Neural progenitor cell (in vitro differentiated cells): ENCODE data around the gene RPS6KA5.

ENCODE experiments used
- EZH2phosphoT487 ChIP-seq: fragments of 200-600 bp; sonication (generic); IDR thresholded peaks from 2 replicates; pipeline ENCODE4 v1.6.1; 2017; ENCODE audit warnings: antibody characterized with exemption
- TF ChIP-seq, protein P1 (sequence below): fragments of 200-600 bp; sonication (generic); IDR thresholded peaks from 2 replicates; pipeline ENCODE4 v1.5.1; 2017; ENCODE audit warnings: antibody characterized with exemption, mild to moderate bottlenecking

DNA sequence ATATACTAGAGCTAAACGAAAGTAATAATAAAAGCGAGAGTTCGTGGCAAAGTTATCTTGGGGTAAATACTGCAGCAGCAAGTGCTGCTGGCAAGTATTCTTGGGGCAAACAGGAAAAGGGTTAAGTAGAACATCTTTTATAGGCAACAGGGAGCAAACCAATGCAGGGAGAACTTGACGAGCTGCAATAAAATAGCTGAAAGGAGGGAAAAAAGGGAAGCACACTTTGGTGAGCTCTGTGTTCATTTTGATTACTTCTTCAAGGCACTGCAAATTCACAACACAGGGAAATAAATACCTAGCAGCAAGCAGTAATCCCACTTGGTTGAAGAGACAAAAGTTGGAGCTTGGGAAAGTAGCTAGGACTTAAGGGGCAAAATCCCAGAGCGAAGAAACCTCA, 201.9 kb downstream of the RPS6KA5 start:
- TF ChIP-seq, protein P1, sequence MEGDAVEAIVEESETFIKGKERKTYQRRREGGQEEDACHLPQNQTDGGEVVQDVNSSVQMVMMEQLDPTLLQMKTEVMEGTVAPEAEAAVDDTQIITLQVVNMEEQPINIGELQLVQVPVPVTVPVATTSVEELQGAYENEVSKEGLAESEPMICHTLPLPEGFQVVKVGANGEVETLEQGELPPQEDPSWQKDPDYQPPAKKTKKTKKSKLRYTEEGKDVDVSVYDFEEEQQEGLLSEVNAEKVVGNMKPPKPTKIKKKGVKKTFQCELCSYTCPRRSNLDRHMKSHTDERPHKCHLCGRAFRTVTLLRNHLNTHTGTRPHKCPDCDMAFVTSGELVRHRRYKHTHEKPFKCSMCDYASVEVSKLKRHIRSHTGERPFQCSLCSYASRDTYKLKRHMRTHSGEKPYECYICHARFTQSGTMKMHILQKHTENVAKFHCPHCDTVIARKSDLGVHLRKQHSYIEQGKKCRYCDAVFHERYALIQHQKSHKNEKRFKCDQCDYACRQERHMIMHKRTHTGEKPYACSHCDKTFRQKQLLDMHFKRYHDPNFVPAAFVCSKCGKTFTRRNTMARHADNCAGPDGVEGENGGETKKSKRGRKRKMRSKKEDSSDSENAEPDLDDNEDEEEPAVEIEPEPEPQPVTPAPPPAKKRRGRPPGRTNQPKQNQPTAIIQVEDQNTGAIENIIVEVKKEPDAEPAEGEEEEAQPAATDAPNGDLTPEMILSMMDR: no peak
- TF ChIP-seq EZH2phosphoT487: no peak
